SK-N-SH (cell line): ENCODE measurements around the gene PTCH2. TPM values are rescaled to one million over a fixed set of nuclear protein-coding genes. Genes with fewer than 3 reads are reported as not detected.

Experiments
- CTCF ChIA-PET: fragments of 300-600, 350-600 bp; formaldehyde crosslinking; extraction: SDS; loops from one replicate; lab custom pipeline; 2021; lab: Yijun Ruan, JAX
- POLR2A ChIA-PET: fragments of 350-600 bp; sonication (Branson Sonifier 250); formaldehyde crosslinking; extraction: SDS; loops from one replicate; lab custom pipeline; 2020; ENCODE audit warnings: antibody characterized with exemption, inconsistent platforms; lab: Yijun Ruan, JAX
- DNase-seq: peaks from one replicate; pipeline ENCODE4 v3.0.0; 2012
- H2AFZ ChIP-seq: fragments of 200-600 bp; sonication (generic); 2 replicates; pipeline ENCODE4 v1.8.1; 2016; ENCODE audit warnings: antibody characterized with exemption, mild to moderate bottlenecking, low read depth
- H3F3A ChIP-seq: fragments of 200-600 bp; sonication (generic); replicated peaks from 2 replicates; pipeline ENCODE3; 2016; ENCODE audit warnings: antibody characterized with exemption, mild to moderate bottlenecking; ENCODE audit not compliant: insufficient read depth
- H3K27ac ChIP-seq, 2 experiments: fragments of 200-500 bp in 1 of 2; fragments of 200-600 bp in 1 of 2; sonication (Bioruptor generic) in 1 of 2; sonication (generic), shearing (Covaris generic) in 1 of 2; 2 replicates each; pipeline versions ENCODE4 v1.5.1 to v1.6.1; 2014 to 2016; ENCODE audit warnings: low read depth in 2 of 2, inconsistent platforms in 1 of 2, low read length in 1 of 2, mild to moderate bottlenecking in 1 of 2, mixed read lengths in 1 of 2
- H3K27me3 ChIP-seq: fragments of 200-600 bp; sonication (generic), shearing (Covaris generic); 2 replicates; pipeline ENCODE4 v1.6.1; 2016; ENCODE audit warnings: mixed run types; ENCODE audit not compliant: insufficient read depth
- H3K36me3 ChIP-seq, 2 experiments: fragments of 200-500 bp in 1 of 2; fragments of 200-600 bp in 1 of 2; sonication (Bioruptor generic) in 1 of 2; sonication (generic) in 1 of 2; replicated peaks in 1 of 2; 2 replicates each; pipeline versions ENCODE3 to v1.5.1; 2014 to 2016; ENCODE audit warnings: low read length in 1 of 2, mild to moderate bottlenecking in 1 of 2; ENCODE audit not compliant: insufficient read depth in 2 of 2, control insufficient read depth in 1 of 2
- H3K4me1 ChIP-seq, 2 experiments: fragments of 200-500 bp in 1 of 2; fragments of 200-600 bp in 1 of 2; sonication (Bioruptor generic) in 1 of 2; sonication (generic), shearing (Covaris generic) in 1 of 2; 2 replicates each; pipeline versions ENCODE4 v1.5.1 to v1.6.1; 2014 to 2016; ENCODE audit warnings: low read depth in 1 of 2, low read length in 1 of 2, mixed run types in 1 of 2; ENCODE audit not compliant: insufficient read depth in 2 of 2, control insufficient read depth in 1 of 2
- H3K4me2 ChIP-seq: fragments of 200-600 bp; sonication (generic), shearing (Covaris generic); 2 replicates; pipeline ENCODE4 v1.6.1; 2017; ENCODE audit warnings: mixed run types
- H3K4me3 ChIP-seq, 2 experiments: fragments of 200-500 bp in 1 of 2; fragments of 200-600 bp in 1 of 2; sonication (Bioruptor generic) in 1 of 2; sonication (generic), shearing (Covaris generic) in 1 of 2; 2 replicates each; pipeline versions ENCODE4 v1.5.1 to v1.8.1; 2014 to 2016; ENCODE audit warnings: low read depth in 2 of 2, inconsistent platforms in 1 of 2, low read length in 1 of 2, mild to moderate bottlenecking in 1 of 2, mixed read lengths in 1 of 2, moderate library complexity in 1 of 2
- H3K79me2 ChIP-seq: fragments of 200-600 bp; sonication (generic); 2 replicates; pipeline ENCODE4 v1.8.1; 2017; ENCODE audit warnings: mild to moderate bottlenecking; ENCODE audit not compliant: insufficient read depth
- H3K9ac ChIP-seq: fragments of 200-600 bp; sonication (generic); 2 replicates; pipeline ENCODE4 v1.6.1; 2017; ENCODE audit warnings: mixed run types
- H3K9me2 ChIP-seq: fragments of 200-600 bp; sonication (generic); 2 replicates; pipeline ENCODE4 v1.6.1; 2017; ENCODE audit warnings: mixed run types
- H3K9me3 ChIP-seq: fragments of 200-600 bp; sonication (generic); 2 replicates; pipeline ENCODE4 v1.6.1; 2017; ENCODE audit warnings: mixed run types, mild to moderate bottlenecking, moderate library complexity
- H4K20me1 ChIP-seq: fragments of 200-600 bp; sonication (generic); 2 replicates; pipeline ENCODE4 v1.6.1; 2017; ENCODE audit warnings: mild to moderate bottlenecking, mixed run types; ENCODE audit not compliant: insufficient read depth
- CHD2 ChIP-seq: fragments of 150-350 bp; IDR thresholded peaks from 2 replicates; pipeline ENCODE4 v1.6.1; 2018; ENCODE audit warnings: low read length; ENCODE audit not compliant: partially characterized antibody
- ELF1 ChIP-seq: IDR thresholded peaks from 2 replicates; pipeline ENCODE4 v1.4.0; 2012
- EP300 ChIP-seq, 2 experiments: IDR thresholded peaks; 2 replicates each; pipeline versions ENCODE4 v1.4.0 to v1.6.1; 2012; ENCODE audit warnings: borderline replicate concordance in 1 of 2, low read depth in 1 of 2, low read length in 1 of 2
- FOXJ3 ChIP-seq: sonication (generic); formaldehyde crosslinking; IDR thresholded peaks from 2 replicates; pipeline ENCODE4 v1.5.1; 2020; ENCODE audit warnings: mild to moderate bottlenecking, missing genetic modification reagents
- IRF3 ChIP-seq: fragments of 150-350 bp; IDR thresholded peaks from 2 replicates; pipeline ENCODE4 v1.6.1; 2016; ENCODE audit warnings: mild to moderate bottlenecking, low read depth, low read length
- JUND ChIP-seq: IDR thresholded peaks from 2 replicates; pipeline ENCODE4 v1.4.0; 2012
- MEF2A ChIP-seq: IDR thresholded peaks from 2 replicates; pipeline ENCODE4 v1.4.0; 2012; ENCODE audit warnings: low read depth, borderline replicate concordance
- NFIC ChIP-seq: IDR thresholded peaks from 2 replicates; pipeline ENCODE4 v1.4.0; 2012; ENCODE audit warnings: borderline replicate concordance
- RAD21 ChIP-seq: IDR thresholded peaks from 2 replicates; pipeline ENCODE4 v1.6.1; 2012; ENCODE audit warnings: mild to moderate bottlenecking, low read length
- RCOR1 ChIP-seq: fragments of 150-350 bp; IDR thresholded peaks from 2 replicates; pipeline ENCODE4 v1.6.1; 2017; ENCODE audit warnings: antibody characterized with exemption, low read length
- RFX5 ChIP-seq: IDR thresholded peaks from 2 replicates; pipeline ENCODE4 v1.6.1; 2012; ENCODE audit warnings: mild to moderate bottlenecking, improper control_type of control experiment, low read length
- RXRA ChIP-seq: IDR thresholded peaks from 2 replicates; pipeline ENCODE4 v1.4.0; 2012; ENCODE audit warnings: low read depth, mild to moderate bottlenecking, borderline replicate concordance
- SMC3 ChIP-seq: IDR thresholded peaks from 2 replicates; pipeline ENCODE4 v1.6.1; 2012; ENCODE audit warnings: low read depth, low read length, improper control_type of control experiment
- USF2 ChIP-seq: fragments of 150-350 bp; IDR thresholded peaks from 2 replicates; pipeline ENCODE4 v1.6.1; 2017; ENCODE audit warnings: antibody characterized with exemption, low read length, low read depth, borderline replicate concordance
- YY1 ChIP-seq: IDR thresholded peaks from 2 replicates; pipeline ENCODE4 v1.4.0; 2012; ENCODE audit warnings: low read depth, mild to moderate bottlenecking
- WGBS: methylation state at CpG from one replicate; pipeline ENCODE4 v1.1.6; 2017; ENCODE audit warnings: low lambda C conversion rate; 5-methylcytosine and 5-hydroxymethylcytosine counted together
- polyA plus RNA-seq, 3 experiments: library from polyadenylated mRNA; depleted of rRNA; stranded (reverse); fragments of >200 nt; gene quantifications; 2 replicates each; pipeline ENCODE4 v1.2.3, GENCODE V29; 2012

PTCH2 gene
- polyA plus RNA-seq, 1 of the 3 experiments (the other 2 are of a cell fraction): 1.2 TPM

GRCh38 chr1:44835738-44836675 is 7.0 kb downstream of the PTCH2 start (continued):
- no peak for TF ChIP-seq IRF3
- TF ChIP-seq JUND: no peak
- TF ChIP-seq RAD21: peak; percentile 90
- no peak for TF ChIP-seq RXRA
- TF ChIP-seq RCOR1: peak; percentile 49; the same call in 1 of the 2 replicates
- TF ChIP-seq USF2: no peak
- no peak for TF ChIP-seq EP300 (IDR thresholded peaks at IDR 0.05; ENCODE audit: borderline replicate concordance in 1 of 2, low read depth in 1 of 2, low read length in 1 of 2)
- no peak for TF ChIP-seq YY1
- TF ChIP-seq NFIC: no peak
- TF ChIP-seq FOXJ3 (CRISPR knock-in tag): no peak
- TF ChIP-seq ELF1: no peak
- peak; percentile 30 for TF ChIP-seq CHD2
- no peak for TF ChIP-seq MEF2A

GRCh38 chr1:44834328-44834727 is 8.7 kb downstream of the PTCH2 start:
- WGBS: 90% methylated on average over 7 of the region's 7 CpGs
- no peak overlapping the region for H3K27ac ChIP-seq
- H3K79me2 ChIP-seq: no peaks in the 10 kb centered on the region
- no peak for TF ChIP-seq RFX5
- TF ChIP-seq NFIC: no peak
- no peak for TF ChIP-seq RAD21
- TF ChIP-seq MEF2A: no peak
- TF ChIP-seq USF2: no peak
- TF ChIP-seq RXRA: no peak
- TF ChIP-seq EP300 (IDR thresholded peaks at IDR 0.05; ENCODE audit: borderline replicate concordance in 1 of 2, low read depth in 1 of 2, low read length in 1 of 2): no peak
- TF ChIP-seq SMC3: no peak
- no peaks in the 10 kb centered on the region for H4K20me1 ChIP-seq
- ChIA-PET CTCF (interaction anchor here (0.6 to 1.5 kb wide), 5 partner anchors 11 to 466 kb away, joined by 3 to 6 read pairs (median 4); no protein-coding TSS in a partner anchor), POLR2A (no interaction called here)
- no peak for DNase-seq
- no peaks in the 10 kb centered on the region for H3K9me2 ChIP-seq
- H3K9me3 ChIP-seq: no peaks in the 10 kb centered on the region
- H3K27me3 ChIP-seq: no peaks in the 10 kb centered on the region
- H3K36me3 ChIP-seq: no peaks in the 10 kb centered on the region
- H3K4me2 ChIP-seq: no peak overlapping the region
- H3K4me3 ChIP-seq: no peak overlapping the region
- no peak overlapping the region for H2AFZ ChIP-seq
- H3F3A ChIP-seq: peaks cover 3% of the 10 kb centered on the region
- H3K4me1 ChIP-seq: peaks cover 0 to 2% of the 10 kb centered on the region in 2 experiments; a peak in 1 of 4 replicates
- H3K9ac ChIP-seq: no peak overlapping the region
